ENCODE data around the gene NHSL2.

NHSL2 gene

GRCh38 chrX:72100824-72101351, 190.2 kb downstream of the NHSL2 start:
- Histone ChIP-seq H3K4me2 (ENCODE audit: low read length) (peak overlapping the region; percentile 83), H3K4me3 (ENCODE audit: low read length) (peak overlapping the region; percentile 56), H3K36me3 (replicated peaks; ENCODE audit: low read depth, low read length) (no peaks in the 10 kb centered on the region), H3K27ac (ENCODE audit: low read length) (peak overlapping the region; percentile 52), H3K4me1 (ENCODE audit: low read length) (peaks cover 38% of the 10 kb centered on the region), H3K27me3 (ENCODE audit: low read depth, low read length) (peaks cover 26% of the 10 kb centered on the region), H4K20me1 (ENCODE audit: insufficient read depth, low read length) (no peaks in the 10 kb centered on the region), H2AFZ (ENCODE audit: low read depth, low read length) (no peak overlapping the region), H3K9ac (ENCODE audit: low read length) (no peak overlapping the region), H3K9me3 (ENCODE audit: insufficient read depth, low read length) (no peaks in the 10 kb centered on the region), H3K79me2 (ENCODE audit: low read length) (no peaks in the 10 kb centered on the region)
- TF ChIP-seq EZH2phosphoT487 (IDR thresholded peaks at IDR 0.05; ENCODE audit: low read depth) (peak; percentile 65; the same call in 1 of the 2 replicates), CTCF (IDR thresholded peaks at IDR 0.05; ENCODE audit: low read depth, low read length) (no peak)

- Histone ChIP-seq H3K4me3 (ENCODE audit: low read length) (no peak overlapping the region), H3K79me2 (ENCODE audit: low read length) (no peaks in the 10 kb centered on the region), H3K4me2 (ENCODE audit: low read length) (peak overlapping the region; percentile 83), H4K20me1 (ENCODE audit: insufficient read depth, low read length) (no peaks in the 10 kb centered on the region), H3K36me3 (replicated peaks; ENCODE audit: low read depth, low read length) (no peaks in the 10 kb centered on the region), H3K9ac (ENCODE audit: low read length) (no peak overlapping the region), H3K27ac (ENCODE audit: low read length) (no peak overlapping the region), H3K4me1 (ENCODE audit: low read length) (peaks cover 38% of the 10 kb centered on the region), H3K27me3 (ENCODE audit: low read depth, low read length) (peaks cover 26% of the 10 kb centered on the region), H3K9me3 (ENCODE audit: insufficient read depth, low read length) (no peaks in the 10 kb centered on the region), H2AFZ (ENCODE audit: low read depth, low read length) (no peak overlapping the region)
- no peak for TF ChIP-seq CTCF (IDR thresholded peaks at IDR 0.05; ENCODE audit: low read depth, low read length)
These were observed 191.0 kb downstream of the NHSL2 start for GRCh38 chrX:72101597-72102037.

DNA sequence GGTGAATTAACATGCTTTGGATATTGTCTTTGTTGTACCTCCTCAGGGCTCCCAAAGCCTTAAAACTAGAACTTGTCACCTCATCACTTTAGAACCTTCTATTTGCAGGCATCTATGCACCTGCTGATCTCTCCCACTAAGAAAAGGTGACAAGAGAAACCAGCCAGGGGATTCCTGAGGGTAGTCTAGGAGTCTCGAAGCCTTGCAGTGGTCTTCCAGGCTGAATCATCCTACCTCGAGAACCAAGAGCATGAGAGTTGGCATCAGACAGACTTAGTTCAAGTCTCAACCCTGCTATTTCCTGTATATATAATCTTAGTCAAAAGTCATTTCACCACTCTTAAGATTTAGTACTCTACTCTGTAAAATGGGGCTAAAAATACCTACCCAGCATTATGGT, 191.5 kb downstream of the NHSL2 start:
- H3K4me1 ChIP-seq (ENCODE audit: low read length): peaks cover 35% of the 10 kb centered on the region
- H3K9me3 ChIP-seq (ENCODE audit: insufficient read depth, low read length): no peaks in the 10 kb centered on the region
- no peak overlapping the region for H3K4me3 ChIP-seq (ENCODE audit: low read length)
- H4K20me1 ChIP-seq (ENCODE audit: insufficient read depth, low read length): no peaks in the 10 kb centered on the region
- H3K27me3 ChIP-seq (ENCODE audit: low read depth, low read length): peaks cover 26% of the 10 kb centered on the region
- H3K27ac ChIP-seq (ENCODE audit: low read length): no peak overlapping the region
- no peak overlapping the region for H3K9ac ChIP-seq (ENCODE audit: low read length)
- H3K4me2 ChIP-seq (ENCODE audit: low read length): no peak overlapping the region
- H3K79me2 ChIP-seq (ENCODE audit: low read length): no peaks in the 10 kb centered on the region
- H3K36me3 ChIP-seq (replicated peaks; ENCODE audit: low read depth, low read length): no peaks in the 10 kb centered on the region
- no peak for TF ChIP-seq CTCF (IDR thresholded peaks at IDR 0.05; ENCODE audit: low read depth, low read length)
- no peak for TF ChIP-seq EZH2phosphoT487 (IDR thresholded peaks at IDR 0.05; ENCODE audit: low read depth)
- H2AFZ ChIP-seq (ENCODE audit: low read depth, low read length): no peak overlapping the region

DNA sequence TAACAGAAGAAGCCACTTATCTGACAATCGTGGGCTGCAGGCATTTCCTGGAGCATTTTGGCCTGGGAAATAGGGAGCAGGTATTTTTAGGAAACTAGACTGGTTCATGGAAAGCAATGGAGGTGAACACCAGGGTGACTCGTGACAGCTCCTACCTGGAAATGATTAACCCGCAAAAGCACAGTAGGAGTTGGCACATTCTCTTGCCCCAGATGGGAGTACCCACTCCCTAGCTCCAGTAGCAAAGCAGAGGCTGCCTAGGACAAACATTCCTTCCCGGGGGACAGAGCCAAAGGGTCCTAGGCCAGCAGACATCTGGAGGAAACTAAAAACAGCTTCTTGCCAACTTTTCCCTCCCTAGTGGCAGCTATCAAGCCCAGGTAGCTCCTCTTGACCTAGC, 192.1 kb downstream of the NHSL2 start:
- H3K4me2 ChIP-seq (ENCODE audit: low read length): no peak overlapping the region

More for the DNA sequence above, 192.1 kb downstream of the NHSL2 start:
- TF ChIP-seq CTCF (IDR thresholded peaks at IDR 0.05; ENCODE audit: low read depth, low read length): no peak
- TF ChIP-seq EZH2phosphoT487 (IDR thresholded peaks at IDR 0.05; ENCODE audit: low read depth): no peak
- H3K9me3 ChIP-seq (ENCODE audit: insufficient read depth, low read length): no peaks in the 10 kb centered on the region
- H3K79me2 ChIP-seq (ENCODE audit: low read length): no peaks in the 10 kb centered on the region
- peaks cover 29% of the 10 kb centered on the region for H3K4me1 ChIP-seq (ENCODE audit: low read length)
- no peak overlapping the region for H3K9ac ChIP-seq (ENCODE audit: low read length)
- no peaks in the 10 kb centered on the region for H4K20me1 ChIP-seq (ENCODE audit: insufficient read depth, low read length)
- H3K27me3 ChIP-seq (ENCODE audit: low read depth, low read length): peaks cover 31% of the 10 kb centered on the region
- H2AFZ ChIP-seq (ENCODE audit: low read depth, low read length): no peak overlapping the region
- H3K36me3 ChIP-seq (replicated peaks; ENCODE audit: low read depth, low read length): no peaks in the 10 kb centered on the region
- no peak overlapping the region for H3K27ac ChIP-seq (ENCODE audit: low read length)
- no peak overlapping the region for H3K4me3 ChIP-seq (ENCODE audit: low read length)
